ENCODE results near the gene PRELID2.

GRCh38 chr5:145803112-145804004 is 31.8 kb downstream of the PRELID2 start:
- no peak for TF ChIP-seq EZH2 (IDR thresholded peaks at IDR 0.05; ENCODE audit: insufficient read depth, poor library complexity, severe bottlenecking)
- TF ChIP-seq EZH2phosphoT487 (IDR thresholded peaks at IDR 0.05; ENCODE audit: insufficient read depth, low read depth), result no peak
